ENCODE measurements around the gene ZNF79. TPM values are rescaled to one million over a fixed set of nuclear protein-coding genes. Genes with fewer than 3 reads are reported as not detected.
A peak's percentile ranks its signal among the peaks of the same experiment; 100 is the strongest.

The ZNF79 gene
- total RNA-seq, 1 experiment from 2014 or later = 11.6 TPM

- DNase-seq (ENCODE audit: low spot score) = no peak
- POLR2A ChIA-PET (ENCODE audit: low non-redundant PET) = interaction anchor here (0.6 kb wide), 1 partner anchor 442 kb away, joined by 3 read pairs; no protein-coding TSS in a partner anchor
- CTCF ChIA-PET = no interaction called here
- H3K9me3 ChIP-seq (ENCODE audit: low read depth, low read length, poor library complexity, severe bottlenecking) = no peaks in the 10 kb centered on the region
- no peak for TF ChIP-seq EZH2 (IDR thresholded peaks at IDR 0.05; ENCODE audit: borderline replicate concordance, low read depth, low read length, poor library complexity, severe bottlenecking)
- TF ChIP-seq CTCF (conservative IDR thresholded peaks at IDR 0.05; ENCODE audit: low read depth, low read length) = no peak
- intact Hi-C loops (cut with micrococcal nuclease; ENCODE audit: unreplicated experiment) = loop anchor here (5.0 kb wide), 1 partner anchor 187 kb away; no protein-coding TSS in a partner anchor
- no peak overlapping the region for H3K4me3 ChIP-seq (ENCODE audit: low read depth, low read length, poor library complexity, severe bottlenecking)
- H3K4me1 ChIP-seq (ENCODE audit: insufficient read depth, low read length, poor library complexity, severe bottlenecking) = peaks cover 5% of the 10 kb centered on the region
- no peaks in the 10 kb centered on the region for H3K36me3 ChIP-seq (ENCODE audit: insufficient read depth, low read length, poor library complexity, severe bottlenecking)
- H3K27ac ChIP-seq (ENCODE audit: low read depth, low read length, poor library complexity, severe bottlenecking) = no peak overlapping the region
- H3K27me3 ChIP-seq (replicated peaks; ENCODE audit: insufficient read depth, low read depth, low read length, poor library complexity) = no peaks in the 10 kb centered on the region
- TSS peak; percentile 28 for BruUV-seq (replicated peaks)
Measured at GRCh38 chr9:127398715-127399400, 25.3 kb upstream of the ZNF79 start.

- DNase-seq (ENCODE audit: low spot score) = no peak
- TF ChIP-seq EZH2 (IDR thresholded peaks at IDR 0.05; ENCODE audit: borderline replicate concordance, low read depth, low read length, poor library complexity, severe bottlenecking) (no peak), CTCF (conservative IDR thresholded peaks at IDR 0.05; ENCODE audit: low read depth, low read length) (no peak)
- H3K4me1 ChIP-seq (ENCODE audit: insufficient read depth, low read length, poor library complexity, severe bottlenecking) = peaks cover 5% of the 10 kb centered on the region
- ChIA-PET CTCF (no interaction called here), POLR2A (ENCODE audit: low non-redundant PET) (no interaction called here)
- H3K36me3 ChIP-seq (ENCODE audit: insufficient read depth, low read length, poor library complexity, severe bottlenecking) = no peaks in the 10 kb centered on the region
- BruUV-seq (replicated peaks) = no TSS peak
- H3K4me3 ChIP-seq (ENCODE audit: low read depth, low read length, poor library complexity, severe bottlenecking) = no peak overlapping the region
- H3K9me3 ChIP-seq (ENCODE audit: low read depth, low read length, poor library complexity, severe bottlenecking) = no peaks in the 10 kb centered on the region
- no peak overlapping the region for H3K27ac ChIP-seq (ENCODE audit: low read depth, low read length, poor library complexity, severe bottlenecking)
- intact Hi-C loops (cut with micrococcal nuclease; ENCODE audit: unreplicated experiment) = loop anchor here (5.0 kb wide), 1 partner anchor 188 kb away; no protein-coding TSS in a partner anchor
- H3K27me3 ChIP-seq (replicated peaks; ENCODE audit: insufficient read depth, low read depth, low read length, poor library complexity) = no peaks in the 10 kb centered on the region
Measured at GRCh38 chr9:127399736-127400269, 24.4 kb upstream of the ZNF79 start.

DNA sequence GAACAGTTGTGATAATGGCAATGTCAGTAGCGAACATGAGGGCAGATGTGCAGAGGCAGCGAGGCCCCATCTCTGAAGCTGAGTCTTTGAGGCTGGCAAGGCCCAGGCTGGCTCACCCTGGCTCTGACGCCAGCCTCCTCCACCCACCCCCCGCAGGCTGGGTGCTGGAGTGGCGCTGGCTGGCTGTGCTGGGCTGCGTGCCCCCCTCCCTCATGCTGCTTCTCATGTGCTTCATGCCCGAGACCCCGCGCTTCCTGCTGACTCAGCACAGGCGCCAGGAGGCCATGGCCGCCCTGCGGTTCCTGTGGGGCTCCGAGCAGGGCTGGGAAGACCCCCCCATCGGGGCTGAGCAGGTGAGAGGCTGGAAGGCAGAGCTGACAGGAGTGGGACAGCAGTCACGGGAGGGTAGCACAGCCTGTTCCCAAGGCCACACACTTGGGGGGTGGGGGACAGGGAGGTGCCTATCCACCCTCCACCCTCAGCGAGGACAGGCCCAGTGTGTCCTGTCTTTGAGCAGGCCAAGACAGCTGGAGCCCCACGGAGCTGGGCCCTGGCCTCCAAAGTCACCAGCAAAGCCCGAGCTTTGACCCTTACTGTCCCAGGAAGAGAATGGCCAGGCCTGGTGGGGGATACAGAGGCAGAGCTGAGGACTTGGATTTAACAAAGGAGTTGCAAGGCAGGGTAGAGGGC is 21.6 kb upstream of the ZNF79 start:
- Histone ChIP-seq H3K27ac (ENCODE audit: low read depth, low read length, poor library complexity, severe bottlenecking) (no peak overlapping the region), H3K4me1 (ENCODE audit: insufficient read depth, low read length, poor library complexity, severe bottlenecking) (peaks cover 3% of the 10 kb centered on the region), H3K36me3 (ENCODE audit: insufficient read depth, low read length, poor library complexity, severe bottlenecking) (no peaks in the 10 kb centered on the region), H3K27me3 (replicated peaks; ENCODE audit: insufficient read depth, low read depth, low read length, poor library complexity) (no peaks in the 10 kb centered on the region), H3K9me3 (ENCODE audit: low read depth, low read length, poor library complexity, severe bottlenecking) (no peaks in the 10 kb centered on the region), H3K4me3 (ENCODE audit: low read depth, low read length, poor library complexity, severe bottlenecking) (no peak overlapping the region)
- intact Hi-C loops (cut with micrococcal nuclease; ENCODE audit: unreplicated experiment) = no loop called here
- BruUV-seq (replicated peaks) = no TSS peak
- no peak for DNase-seq (ENCODE audit: low spot score)
- no peak for TF ChIP-seq CTCF (conservative IDR thresholded peaks at IDR 0.05; ENCODE audit: low read depth, low read length)
- TF ChIP-seq EZH2 (IDR thresholded peaks at IDR 0.05; ENCODE audit: borderline replicate concordance, low read depth, low read length, poor library complexity, severe bottlenecking) = no peak
- CTCF ChIA-PET = interaction anchor here (0.6 kb wide), 1 partner anchor 91 kb away, joined by 8 read pairs; no protein-coding TSS in a partner anchor
- POLR2A ChIA-PET (ENCODE audit: low non-redundant PET) = no interaction called here
